Dermis microvascular lymphatic vessel endothelial cell (primary cell): Measurements from ENCODE around the gene NPR3. TPM values are rescaled to one million over a fixed set of nuclear protein-coding genes. Genes with fewer than 3 reads are reported as not detected.

Source experiments
- DNase-seq, 2 donors: peaks; one replicate each; pipeline versions ENCODE4 v3.0.0 to v3.0.0-alpha.2; 2010; ENCODE audit warnings: low read depth in 2 of 2
- total RNA-seq: library from RNA; depleted of rRNA; stranded (reverse); fragments of >200 nt; gene quantifications from 2 replicates; pipeline ENCODE4 v1.2.1, GENCODE V29; 2014

The NPR3 gene
- total RNA-seq, 1 donor from 2014 or later, result 0.13 TPM

- no peak for DNase-seq
Observed at GRCh38 chr5:32805971-32806638, 95.0 kb downstream of the NPR3 start.

- no peak for DNase-seq
Observed at GRCh38 chr5:32808783-32809182, 97.7 kb downstream of the NPR3 start.

- no peak for DNase-seq
Observed at GRCh38 chr5:32810804-32811203, 99.7 kb downstream of the NPR3 start.

- no peak for DNase-seq
Observed at GRCh38 chr5:32812399-32812798, 101.3 kb downstream of the NPR3 start.

- DNase-seq, result no peak
Observed at GRCh38 chr5:32814141-32814540, 103.0 kb downstream of the NPR3 start.

- DNase-seq, result no peak
Observed at GRCh38 chr5:32814620-32815019, 103.5 kb downstream of the NPR3 start.

GRCh38 chr5:32827981-32828380 lies 116.9 kb downstream of the NPR3 start:
- no peak for DNase-seq

GRCh38 chr5:32828492-32828891 lies 117.4 kb downstream of the NPR3 start:
- no peak for DNase-seq

GRCh38 chr5:32831624-32832023 lies 120.5 kb downstream of the NPR3 start:
- no peak for DNase-seq

GRCh38 chr5:32833127-32833526 lies 122.0 kb downstream of the NPR3 start:
- DNase-seq, result no peak

GRCh38 chr5:32833663-32834062 lies 122.5 kb downstream of the NPR3 start:
- DNase-seq, result no peak

GRCh38 chr5:32834251-32834650 lies 123.1 kb downstream of the NPR3 start:
- no peak for DNase-seq

- DNase-seq, result no peak
Observed at GRCh38 chr5:32836176-32836575, 125.1 kb downstream of the NPR3 start.

- DNase-seq, result no peak
Observed at GRCh38 chr5:32837211-32837610, 126.1 kb downstream of the NPR3 start.

- no peak for DNase-seq
Observed at GRCh38 chr5:32839106-32839505, 128.0 kb downstream of the NPR3 start.

- no peak for DNase-seq
Observed at GRCh38 chr5:32840606-32841005, 129.5 kb downstream of the NPR3 start.

Other genes with a start within 250 kb of the NPR3 start
- gene SUB1, start 125.8 kb upstream of the NPR3 start, total RNA-seq, result 63.8 and 74.2 TPM in 2 replicates